A549 (cell line): ENCODE data around the gene COMMD6. TPM values are rescaled to one million over a fixed set of nuclear protein-coding genes. Genes with fewer than 3 reads are reported as not detected.

Source experiments
- ATAC-seq, 2 experiments: fragments of 200-7000 bp in 1 of 2; fragments of >200 bp in 1 of 2; cut with Nextera tagmentation in 1 of 2; cut with Tn5 transposase in 1 of 2; 3 replicates each; pipeline versions ENCODE4 v1.8.0 to v1.9.1; 2018 to 2020; ENCODE audit warnings: mild to moderate bottlenecking in 1 of 2, moderate library complexity in 1 of 2
- CTCF ChIA-PET: fragments of 300-600 bp; sonication (Branson Sonifier 250); formaldehyde crosslinking; extraction: SDS; loops from one replicate; lab custom pipeline; 2021; ENCODE audit warnings: antibody characterized with exemption, inconsistent platforms; lab: Yijun Ruan, JAX
- POLR2A ChIA-PET: fragments of 350-600 bp; formaldehyde crosslinking; extraction: SDS; loops from one replicate; lab custom pipeline; 2021; ENCODE audit warnings: antibody characterized with exemption, inconsistent platforms; lab: Yijun Ruan, JAX
- DNase-seq, 2 experiments: peaks; one replicate each; pipeline versions ENCODE4 v3.0.0 to v3.0.0-alpha.2; 2011 to 2016; ENCODE audit warnings: low read depth in 1 of 2, low spot score in 1 of 2
- FAIRE-seq: peaks from 2 replicates; lab custom pipeline; 2011; peaks lifted over from hg19 to GRCh38; lab: Jason Lieb, UNC
- H3K27ac ChIP-seq, 2 experiments: fragments of >200 bp; sonication (Bioruptor Twin); formaldehyde crosslinking; 3 replicates each; pipeline ENCODE4 v1.5.1; 2016 to 2017
- H3K4me1 ChIP-seq: fragments of >200 bp; sonication (Bioruptor Twin); formaldehyde crosslinking; 3 replicates; pipeline ENCODE4 v1.6.1; 2016
- H3K4me2 ChIP-seq: fragments of >200 bp; sonication (Bioruptor Twin); formaldehyde crosslinking; 3 replicates; pipeline ENCODE4 v1.6.1; 2016
- H3K4me3 ChIP-seq: fragments of >200 bp; sonication (Bioruptor Twin); formaldehyde crosslinking; 3 replicates; pipeline ENCODE4 v1.5.1; 2016
- H3K9me3 ChIP-seq: fragments of >200 bp; sonication (Bioruptor Twin); formaldehyde crosslinking; 3 replicates; pipeline ENCODE4 v1.6.1; 2016
- ATOH8 ChIP-seq: fragments of 250-450 bp; sonication (Bioruptor Pico); IDR thresholded peaks from 2 replicates; pipeline ENCODE4 v1.5.0; 2020; ENCODE audit warnings: low read depth, mild to moderate bottlenecking, moderate library complexity
- BCL3 ChIP-seq: fragments of >200 bp; sonication (Bioruptor Twin); formaldehyde crosslinking; IDR thresholded peaks from 3 replicates; pipeline ENCODE4 v1.6.1; 2016
- EHF ChIP-seq: fragments of 250-450 bp; sonication (Bioruptor Pico); IDR thresholded peaks from 2 replicates; pipeline ENCODE4 v1.5.0; 2020; ENCODE audit warnings: mild to moderate bottlenecking
- FOSB ChIP-seq: fragments of 250-450 bp; sonication (Bioruptor Pico); IDR thresholded peaks from 2 replicates; pipeline ENCODE4 v1.5.0; 2020; ENCODE audit warnings: mild to moderate bottlenecking, moderate library complexity
- FOXS1 ChIP-seq: fragments of 250-450 bp; sonication (Bioruptor Pico); IDR thresholded peaks from 2 replicates; pipeline ENCODE4 v1.5.0; 2020; ENCODE audit warnings: mild to moderate bottlenecking, moderate library complexity
- HDAC2 ChIP-seq: fragments of 200-600 bp; sonication (generic); IDR thresholded peaks from 2 replicates; pipeline ENCODE4 v1.6.1; 2016
- HES2 ChIP-seq: fragments of >200 bp; sonication (Bioruptor Twin); formaldehyde crosslinking; IDR thresholded peaks from 2 replicates; pipeline ENCODE4 v1.6.1; 2016
- HEYL ChIP-seq: fragments of 250-450 bp; sonication (Bioruptor Pico); IDR thresholded peaks from 2 replicates; pipeline ENCODE4 v1.8.0; 2021; ENCODE audit warnings: mild to moderate bottlenecking, moderate library complexity
- HOXB5 ChIP-seq: fragments of 250-450 bp; sonication (Bioruptor Pico); IDR thresholded peaks from 2 replicates; pipeline ENCODE4 v1.5.0; 2020; ENCODE audit warnings: mild to moderate bottlenecking, moderate library complexity
- JUNB ChIP-seq: fragments of >200 bp; sonication (Bioruptor Twin); formaldehyde crosslinking; IDR thresholded peaks from 2 replicates; pipeline ENCODE4 v1.6.1; 2016
- MAFK ChIP-seq: fragments of 450-650 bp; IDR thresholded peaks from 2 replicates; pipeline ENCODE4 v1.6.1; 2014; ENCODE audit not compliant: partially characterized antibody
- MAX ChIP-seq: IDR thresholded peaks from 2 replicates; pipeline ENCODE4 v1.6.1; 2012
- MYC ChIP-seq: IDR thresholded peaks from 2 replicates; pipeline ENCODE4 v1.6.1; 2012; ENCODE audit warnings: mild to moderate bottlenecking, inconsistent platforms, low read length, improper control_type of control experiment, borderline replicate concordance
- NFE2L2 ChIP-seq: fragments of 150-350 bp; conservative IDR thresholded peaks from 2 replicates; pipeline ENCODE4 v1.6.1; 2014; ENCODE audit warnings: low read length
- NPAS2 ChIP-seq: fragments of 250-450 bp; sonication (Bioruptor Pico); IDR thresholded peaks from 2 replicates; pipeline ENCODE4 v1.8.0; 2022; ENCODE audit warnings: mild to moderate bottlenecking, moderate library complexity, borderline replicate concordance
- PBX3 ChIP-seq: IDR thresholded peaks from 2 replicates; pipeline ENCODE4 v1.6.1; 2012
- RAD21 ChIP-seq, 2 experiments: fragments of >200 bp in 1 of 2; sonication (Bioruptor Twin) in 1 of 2; formaldehyde crosslinking in 1 of 2; IDR thresholded peaks in 1 of 2; conservative IDR thresholded peaks in 1 of 2; 2 replicates in 1 of 2; 3 replicates in 1 of 2; pipeline ENCODE4 v1.6.1; 2012 to 2018; ENCODE audit warnings: inconsistent platforms in 1 of 2
- RARB ChIP-seq: fragments of 250-450 bp; sonication (Bioruptor Pico); IDR thresholded peaks from 2 replicates; pipeline ENCODE4 v1.8.0; 2021; ENCODE audit warnings: mild to moderate bottlenecking, moderate library complexity
- RCOR1 ChIP-seq: fragments of 150-350 bp; IDR thresholded peaks from 2 replicates; pipeline ENCODE4 v1.6.1; 2014; ENCODE audit warnings: antibody characterized with exemption, low read length, low read depth
- REST ChIP-seq: fragments of 200-600 bp; sonication (generic); IDR thresholded peaks from 2 replicates; pipeline ENCODE4 v1.6.1; 2016; ENCODE audit warnings: antibody characterized with exemption, mild to moderate bottlenecking, moderate library complexity
- RFX5 ChIP-seq: fragments of 450-650 bp; IDR thresholded peaks from 2 replicates; pipeline ENCODE4 v1.7.1; 2014; ENCODE audit warnings: antibody characterized with exemption, mild to moderate bottlenecking, moderate library complexity
- SMC3 ChIP-seq: fragments of >200 bp; sonication (Bioruptor Twin); formaldehyde crosslinking; IDR thresholded peaks from 3 replicates; pipeline ENCODE4 v1.6.1; 2018; ENCODE audit warnings: inconsistent platforms
- USF2 ChIP-seq: fragments of 450-650 bp; IDR thresholded peaks from 2 replicates; pipeline ENCODE4 v1.6.1; 2014; ENCODE audit warnings: antibody characterized with exemption
- ZC3H11A ChIP-seq: fragments of 450-650 bp; IDR thresholded peaks from 2 replicates; pipeline ENCODE4 v1.6.1; 2014; ENCODE audit warnings: antibody characterized with exemption, mild to moderate bottlenecking
- ZNF302 ChIP-seq: fragments of 250-450 bp; sonication (Bioruptor Pico); IDR thresholded peaks from 2 replicates; pipeline ENCODE4 v1.9.0; 2021; ENCODE audit warnings: inconsistent platforms, mild to moderate bottlenecking, moderate library complexity
- ZSCAN20 ChIP-seq: fragments of 250-450 bp; sonication (Bioruptor Pico); IDR thresholded peaks from 2 replicates; pipeline ENCODE4 v1.8.0; 2022; ENCODE audit warnings: mild to moderate bottlenecking, moderate library complexity
- WGBS: methylation state at CpG from one replicate; pipeline ENCODE4 v1.1.6; 2017; ENCODE audit errors: missing lambda C conversion rate; 5-methylcytosine and 5-hydroxymethylcytosine counted together
- polyA plus RNA-seq, 4 experiments: library from polyadenylated mRNA; depleted of rRNA in 3 of 4; stranded (reverse); fragments of >200 nt; fragmentation: RNase III in 1 of 4; extraction: RNeasy Plus Mini Kit Qiagen cat#74134 plus additional on column Dnase treatment in 1 of 4; gene quantifications; 2 replicates in 3 of 4; 3 replicates in 1 of 4; pipeline ENCODE4 v1.2.3, GENCODE V29; 2011 to 2017

The COMMD6 gene
- polyA plus RNA-seq, 2 of the 4 experiments (the other 2 are of a cell fraction) = 225 to 227 TPM

- TF ChIP-seq REST = no peak
- no peak for TF ChIP-seq RCOR1
- TF ChIP-seq MAX = no peak
- TF ChIP-seq, all 56 proteins: peak for 0
Measured at GRCh38 chr13:75533861-75534260, 3.8 kb downstream of the COMMD6 start (continued).

- CTCF ChIA-PET = no interaction called here
- DNase-seq (no peak), ATAC-seq (no peak), FAIRE-seq (no peak)
- Histone ChIP-seq H3K4me2 (no peak overlapping the region), H3K27ac (no peak overlapping the region), H3K9me3 (no peaks in the 10 kb centered on the region), H3K4me3 (no peak overlapping the region), H3K4me1 (peaks cover 10% of the 10 kb centered on the region; the same call in 1 of the 3 replicates)
- TF ChIP-seq RAD21 (conservative IDR thresholded peaks at IDR 0.05 in 1 of 2, IDR thresholded peaks at IDR 0.05 in 1 of 2) = no peak
- no peak for TF ChIP-seq HEYL (CRISPR knock-in tag)
- no peak for TF ChIP-seq ZC3H11A
- no peak for TF ChIP-seq JUNB
- no peak for TF ChIP-seq FOSB (CRISPR knock-in tag)
- no peak for TF ChIP-seq HES2
- no peak for TF ChIP-seq HDAC2
- no peak for TF ChIP-seq PBX3
- no peak for TF ChIP-seq NPAS2
- no peak for TF ChIP-seq NFE2L2
- no peak for TF ChIP-seq USF2
- no peak for TF ChIP-seq MYC
- TF ChIP-seq RCOR1 = no peak
- no peak for TF ChIP-seq RARB
- no peak for TF ChIP-seq SMC3
- TF ChIP-seq MAX = no peak
- no peak for TF ChIP-seq FOXS1
- TF ChIP-seq RFX5 = no peak
- TF ChIP-seq ZSCAN20 (CRISPR knock-in tag) = no peak
- POLR2A ChIA-PET = no interaction called here
Measured at GRCh38 chr13:75530549-75530961, 7.1 kb downstream of the COMMD6 start.

GRCh38 chr13:75521956-75522355, 15.7 kb downstream of the COMMD6 start:
- no peak overlapping the region for H3K4me2 ChIP-seq
- ChIA-PET CTCF (no interaction called here), POLR2A (no interaction called here)
- H3K27ac ChIP-seq = no peak overlapping the region
- no peak overlapping the region for H3K4me3 ChIP-seq
- 82% methylated on average over 2 of the region's 3 CpGs for WGBS
- H3K4me1 ChIP-seq = no peaks in the 10 kb centered on the region
- H3K9me3 ChIP-seq = no peaks in the 10 kb centered on the region; the same call in 2 of the 3 replicates
- ATAC-seq (no peak), FAIRE-seq (no peak), DNase-seq (no peak)
- no peak for TF ChIP-seq FOXS1
- TF ChIP-seq SMC3 = no peak
- TF ChIP-seq ATOH8 = no peak
- TF ChIP-seq HOXB5 (CRISPR knock-in tag) = no peak
- TF ChIP-seq ZC3H11A = no peak
- no peak for TF ChIP-seq MAFK
- no peak for TF ChIP-seq NFE2L2
- TF ChIP-seq ZNF302 (CRISPR knock-in tag) = no peak
- TF ChIP-seq HDAC2 = no peak
- no peak for TF ChIP-seq RFX5
- TF ChIP-seq EHF = no peak
- TF ChIP-seq BCL3 = no peak
